ENCODE results near the gene HOXC12.

The HOXC12 gene

DNA sequence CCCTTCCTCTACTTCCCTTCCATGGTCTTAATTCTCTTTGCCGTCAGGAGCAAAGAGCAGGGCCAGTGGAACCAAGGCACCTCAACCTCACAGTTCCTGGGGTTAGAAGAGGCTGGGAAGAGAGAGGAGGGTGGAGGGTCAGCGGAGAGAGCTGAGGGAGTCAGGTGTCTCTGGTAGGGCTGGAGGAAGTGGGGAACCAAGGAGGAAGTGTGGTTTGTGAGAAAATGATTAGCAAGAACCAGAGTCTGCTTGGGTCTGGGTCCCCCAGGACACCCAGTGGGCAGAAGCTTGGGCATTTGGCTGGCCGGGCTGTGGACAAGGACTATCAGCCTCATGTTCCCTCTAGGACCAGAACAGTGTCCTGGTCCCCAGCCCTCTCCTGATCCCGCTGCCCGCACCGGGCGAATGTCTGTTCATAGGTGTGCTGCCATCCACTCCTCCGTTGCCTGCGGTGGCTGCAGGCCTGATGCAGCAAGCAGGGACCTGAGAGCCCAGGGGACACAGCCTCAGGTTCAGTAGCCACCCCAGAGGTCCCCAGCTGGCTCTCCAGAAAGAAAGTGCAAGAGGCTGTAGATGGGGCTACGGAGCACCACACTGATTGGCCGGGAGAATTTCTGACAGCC is 2.3 kb downstream of the HOXC12 start:
- no peak for DNase-seq

DNA sequence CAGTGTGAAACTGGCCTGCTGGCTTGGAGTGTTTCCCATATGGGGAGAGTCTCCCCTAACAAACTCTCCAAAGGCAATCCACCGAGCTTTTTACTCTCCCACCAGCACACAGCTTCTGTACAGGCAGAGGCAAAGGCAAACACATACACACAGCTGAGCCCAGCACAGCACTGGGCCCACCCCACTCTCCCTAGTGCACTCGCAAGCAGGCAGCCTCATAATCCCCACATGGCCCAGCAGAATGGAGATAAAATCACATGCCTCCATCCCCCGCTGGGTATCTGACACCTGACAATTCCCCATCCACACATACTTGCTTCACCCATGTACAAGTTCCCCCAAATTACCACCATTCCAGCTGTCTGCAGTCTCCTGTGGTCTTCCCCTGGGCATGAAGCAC is 3.4 kb downstream of the HOXC12 start:
- DNase-seq = no peak

DNA sequence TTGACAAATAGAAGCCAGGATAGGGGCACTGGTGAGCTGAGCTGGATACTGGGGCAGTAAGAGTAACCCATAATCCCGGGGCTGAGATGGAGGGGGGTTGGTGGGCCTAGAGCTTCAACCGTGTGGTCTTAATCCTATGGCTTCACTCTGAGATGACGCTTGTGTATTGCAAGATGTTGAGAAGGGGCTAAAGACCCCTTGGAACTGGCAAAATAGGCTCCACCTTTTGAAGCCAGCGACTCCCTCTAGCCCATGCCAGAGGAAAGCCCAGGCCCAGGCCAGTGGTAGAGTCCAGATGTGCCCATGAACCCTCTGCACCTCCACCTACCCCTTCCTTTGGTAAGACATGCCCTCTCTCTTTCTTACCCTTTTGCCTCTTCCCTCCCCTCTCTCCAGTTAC is 4.6 kb downstream of the HOXC12 start:
- no peak for DNase-seq

DNA sequence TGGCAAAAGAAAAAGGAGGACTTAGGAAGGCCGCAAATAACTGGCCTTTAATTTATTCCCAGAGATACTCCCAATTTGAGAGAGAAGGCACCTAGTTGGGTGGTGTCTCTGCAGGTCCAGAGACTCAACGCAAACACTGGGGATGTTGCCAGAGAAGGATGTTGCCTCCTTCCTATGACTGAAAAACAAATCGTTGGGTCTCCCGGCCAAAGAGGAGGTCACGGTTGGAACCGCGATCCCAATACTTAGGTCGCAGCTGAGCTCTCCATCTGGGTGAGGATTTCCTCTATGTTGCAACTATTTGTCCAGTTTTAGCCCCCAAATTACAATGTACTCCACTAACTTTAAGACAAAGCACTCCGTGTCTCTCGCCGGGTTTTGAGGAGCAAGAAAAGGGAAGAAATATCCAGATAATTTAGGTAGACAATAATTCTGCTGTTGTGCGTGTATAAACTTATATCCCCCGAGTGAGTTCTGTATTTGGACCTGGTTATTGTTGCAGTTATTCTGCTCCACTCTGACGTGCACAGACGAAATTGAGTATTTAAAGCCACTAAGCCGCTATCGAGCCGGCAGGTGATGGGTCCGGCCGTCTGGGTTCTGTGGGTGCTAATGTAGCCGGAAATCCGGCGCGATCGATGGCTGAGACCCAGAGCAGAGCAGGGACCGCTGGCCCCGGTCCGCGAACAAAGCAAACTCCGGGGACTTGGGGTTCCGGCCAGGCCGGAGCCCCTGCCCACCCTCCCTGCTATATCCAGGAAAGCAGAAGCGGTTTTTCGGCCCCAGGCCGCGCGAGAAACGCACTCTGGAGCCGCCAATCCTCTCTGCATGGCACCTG is 5.7 kb downstream of the HOXC12 start:
- DNase-seq = no peak

DNA sequence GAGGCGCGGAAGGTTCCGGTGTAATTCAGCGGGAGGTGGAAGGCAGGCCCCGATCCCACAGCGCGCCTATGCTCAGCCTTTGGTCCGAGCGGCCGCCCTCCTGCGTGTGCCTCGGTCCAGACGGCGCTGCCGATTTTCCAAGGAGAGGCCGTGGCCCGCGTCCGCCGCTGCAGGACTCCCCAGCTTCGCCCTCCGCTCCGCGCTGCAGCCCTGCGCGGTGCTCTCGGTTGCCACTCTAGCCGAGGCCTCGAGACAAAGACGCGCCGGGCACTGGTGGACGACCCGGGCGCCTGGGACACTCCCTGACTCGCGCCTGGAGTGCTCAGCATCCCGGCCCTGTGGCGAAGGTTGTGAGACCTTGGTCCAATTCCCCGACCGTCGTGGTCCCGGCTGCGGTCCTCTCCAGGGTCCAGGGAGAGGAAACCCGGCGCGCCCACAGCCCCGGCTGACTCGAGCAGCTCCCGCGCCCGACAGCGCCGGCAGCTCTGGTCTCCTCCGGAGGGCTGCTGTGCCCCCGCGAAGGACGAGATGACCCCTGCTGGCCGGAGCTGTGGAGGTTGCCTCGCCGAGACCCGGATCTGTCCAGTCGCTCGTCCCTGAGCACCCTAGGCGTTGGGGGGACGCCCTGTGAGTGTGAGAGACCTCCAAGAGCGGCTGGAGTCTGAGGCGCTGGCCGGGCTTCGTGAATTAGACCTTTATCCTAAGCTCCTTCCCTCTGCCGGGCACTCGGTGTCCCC is 6.5 kb downstream of the HOXC12 start:
- no peak for DNase-seq

DNA sequence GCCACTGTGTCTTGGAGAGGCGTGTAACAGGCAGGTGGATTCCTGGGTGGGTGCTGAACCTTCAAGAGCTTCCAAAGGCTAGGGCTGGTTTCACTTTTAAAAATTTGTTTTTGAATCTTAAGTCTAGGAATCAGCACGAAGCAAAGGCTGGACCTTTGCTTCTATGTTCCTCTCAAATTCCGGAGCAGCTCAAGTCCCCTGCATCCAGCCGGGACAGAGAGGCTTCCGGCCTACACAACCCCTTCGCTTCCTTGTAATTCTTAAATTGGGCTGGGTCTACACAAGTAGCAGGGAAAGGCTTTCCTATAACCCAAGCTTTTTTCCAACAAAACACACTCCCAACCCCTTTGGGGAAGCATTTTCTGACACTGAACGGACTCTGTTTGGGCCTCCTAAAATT is 8.3 kb downstream of the HOXC12 start:
- DNase-seq = no peak

DNA sequence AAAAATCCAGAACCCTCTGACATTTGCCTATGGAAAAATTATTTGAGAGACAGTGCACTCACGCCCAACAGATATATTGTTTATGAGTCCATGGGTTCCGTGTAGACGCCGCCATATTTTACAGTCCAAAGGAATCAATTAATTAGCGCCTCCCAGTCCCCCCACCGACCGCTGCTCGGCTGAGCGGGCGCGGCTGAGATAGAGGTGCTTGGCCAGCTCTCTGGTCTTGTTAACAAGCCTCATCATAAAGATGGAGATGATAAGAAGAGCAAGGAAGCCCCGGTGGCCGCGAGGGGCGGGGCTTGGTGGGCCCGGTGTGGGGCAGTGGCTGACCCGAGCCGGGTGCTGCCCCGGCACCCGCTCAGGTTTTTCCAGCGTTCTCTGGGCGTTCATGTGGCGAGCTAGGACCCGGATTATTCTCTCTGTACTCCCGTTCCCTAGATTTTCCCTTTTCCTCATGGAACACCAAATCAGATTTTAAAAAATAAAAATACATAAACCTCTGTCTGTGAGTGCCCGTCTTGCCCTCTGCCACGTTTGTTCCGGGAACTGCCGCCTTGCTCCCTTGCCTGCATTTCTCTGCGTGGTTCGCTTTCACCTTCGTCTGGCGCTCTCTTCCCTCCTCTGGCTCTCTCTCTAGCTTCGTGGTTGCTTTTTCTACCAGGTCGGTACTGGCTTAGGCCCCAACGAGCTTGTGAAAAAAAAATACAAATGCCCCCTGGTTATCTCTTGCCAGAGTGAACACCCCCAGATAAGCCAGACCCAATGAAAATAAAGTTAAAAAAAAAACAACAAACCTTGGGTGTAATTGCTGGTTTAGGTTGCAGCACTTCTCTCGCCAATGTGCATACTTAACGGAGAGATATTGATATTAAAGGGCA is 9.0 kb downstream of the HOXC12 start:
- DNase-seq = no peak

DNA sequence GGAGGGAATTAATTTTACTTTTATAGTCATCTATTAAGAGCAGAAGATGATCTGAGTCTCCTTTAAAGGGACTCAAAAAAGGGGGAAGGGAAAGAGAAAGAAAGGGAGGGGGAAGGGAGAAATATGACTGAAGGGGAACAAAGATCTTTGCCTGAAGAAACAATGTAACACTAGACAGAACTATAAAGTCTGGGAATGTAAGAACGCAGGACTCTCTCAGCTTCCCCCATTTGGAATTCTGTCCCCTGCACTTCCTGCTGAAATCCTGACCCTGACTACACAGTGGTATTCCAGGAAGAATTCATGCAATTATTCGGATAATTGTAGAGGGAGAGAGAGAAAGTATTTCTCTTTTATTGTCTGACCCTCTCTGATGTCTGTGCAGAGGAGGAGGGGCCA is 9.6 kb downstream of the HOXC12 start:
- DNase-seq = no peak

DNA sequence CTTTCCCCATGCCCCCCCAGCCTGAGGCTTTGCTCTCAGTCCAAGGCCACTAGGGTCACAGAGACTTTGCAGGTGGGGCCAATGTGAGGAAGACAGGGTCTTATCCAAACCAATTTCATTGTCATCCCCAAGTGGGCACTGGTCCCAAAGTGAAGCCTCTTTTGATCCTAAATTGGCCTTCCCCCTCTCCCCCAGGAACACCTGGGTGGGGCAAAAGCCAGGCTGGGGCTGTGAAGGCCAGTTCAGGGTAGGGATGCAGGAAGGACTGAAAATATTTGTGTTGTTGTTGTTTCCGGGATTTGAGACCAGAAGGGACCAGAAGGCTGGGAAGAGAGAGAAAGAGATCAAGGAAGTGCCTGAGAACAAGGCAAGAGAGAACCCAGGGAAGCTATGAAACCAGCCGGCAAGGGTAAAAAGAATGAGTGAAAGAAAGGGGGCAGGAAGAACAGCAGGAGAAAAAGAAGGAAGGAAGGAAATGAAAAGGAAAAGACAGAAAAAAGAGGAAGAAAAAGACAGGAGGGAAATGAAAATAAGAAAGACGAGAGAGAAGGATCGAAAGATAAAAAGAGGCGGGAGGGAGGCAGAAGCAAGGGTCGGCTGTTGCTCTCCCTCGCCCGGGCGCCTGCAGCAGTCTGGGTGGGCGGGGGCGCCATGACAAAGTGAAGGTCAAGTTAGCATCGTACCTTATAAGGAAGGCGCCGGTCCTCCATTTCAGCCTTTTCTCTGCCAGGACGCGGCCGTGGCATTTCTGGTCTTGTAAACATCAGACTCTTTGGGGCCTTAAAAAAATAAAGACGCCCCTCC is 10.8 kb downstream of the HOXC12 start:
- no peak for DNase-seq

DNA sequence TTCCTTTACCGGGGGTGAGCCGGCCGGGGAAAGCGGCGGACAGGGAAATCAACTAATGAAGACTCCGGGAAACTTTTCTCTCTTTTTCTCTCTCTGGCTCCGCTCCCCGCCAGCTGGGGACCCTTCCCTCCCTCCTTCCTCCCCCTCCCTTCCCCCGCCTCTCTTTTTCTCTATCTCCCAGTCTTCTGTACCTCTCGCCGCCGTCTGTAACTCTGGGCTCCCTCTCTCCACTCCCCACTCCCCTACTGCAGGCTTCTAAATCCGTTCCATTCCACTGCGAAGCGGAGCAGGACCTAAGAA is 11.3 kb downstream of the HOXC12 start:
- DNase-seq = no peak

DNA sequence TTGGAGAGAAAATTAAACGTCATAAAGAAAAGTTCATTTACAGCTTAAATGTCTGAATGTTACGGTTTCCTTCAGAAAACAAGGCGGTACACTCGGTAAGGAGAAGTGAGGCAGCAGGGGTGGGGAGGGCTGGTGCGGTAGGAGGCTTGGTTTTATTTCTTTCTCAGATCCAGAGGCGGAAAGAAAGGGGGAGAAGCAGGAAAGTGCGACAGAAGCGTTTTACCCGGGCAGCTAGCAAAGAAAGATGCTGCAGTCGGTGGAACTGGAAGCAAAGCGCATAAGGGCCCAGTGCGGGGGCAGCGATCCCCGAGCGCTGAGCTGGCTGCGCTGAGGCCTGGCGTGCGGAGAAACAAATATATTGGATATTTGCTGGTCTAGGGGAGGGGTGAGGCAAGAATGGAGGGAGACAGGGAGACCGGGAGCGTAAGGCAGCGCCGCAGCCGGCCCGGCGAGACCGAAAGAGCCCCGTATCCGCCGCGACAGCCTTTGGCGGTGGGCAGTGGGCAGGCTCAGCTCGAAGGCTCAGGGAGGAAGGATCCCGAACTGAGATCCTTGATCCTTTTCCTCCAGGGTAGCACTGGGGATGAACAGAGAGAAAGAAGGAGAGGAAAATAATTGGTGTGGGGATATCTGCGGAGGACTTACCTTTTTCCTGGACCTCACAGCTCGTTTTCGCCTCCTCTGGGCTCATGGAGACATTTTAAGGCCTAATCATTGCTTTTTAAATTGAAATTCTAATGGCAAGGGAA is 11.9 kb downstream of the HOXC12 start:
- no peak for DNase-seq

DNA sequence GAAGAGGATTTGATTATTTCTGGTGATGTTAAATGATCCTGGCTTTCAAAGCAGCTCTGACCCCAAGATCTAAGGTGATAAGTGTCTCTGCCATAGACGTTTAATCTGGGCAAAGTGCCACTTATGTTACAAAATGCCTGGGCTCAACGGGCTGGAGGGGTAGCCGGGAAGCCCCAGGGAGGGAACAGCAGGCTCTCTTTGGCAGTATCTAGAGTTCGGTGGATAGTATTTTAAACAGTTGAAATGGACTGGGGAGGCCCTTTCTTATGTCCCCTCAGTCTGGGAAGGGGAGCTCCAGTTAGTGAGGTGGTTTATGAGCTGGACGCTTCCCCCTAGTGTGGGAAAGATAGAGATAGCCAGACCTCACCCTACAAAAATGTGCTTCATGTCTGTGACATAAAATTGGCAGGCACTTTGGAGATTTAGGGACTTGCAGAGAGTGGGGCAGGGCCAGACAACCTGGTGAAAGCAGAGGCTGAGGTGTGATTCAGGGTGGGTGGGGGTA is 12.8 kb downstream of the HOXC12 start:
- no peak for DNase-seq

DNA sequence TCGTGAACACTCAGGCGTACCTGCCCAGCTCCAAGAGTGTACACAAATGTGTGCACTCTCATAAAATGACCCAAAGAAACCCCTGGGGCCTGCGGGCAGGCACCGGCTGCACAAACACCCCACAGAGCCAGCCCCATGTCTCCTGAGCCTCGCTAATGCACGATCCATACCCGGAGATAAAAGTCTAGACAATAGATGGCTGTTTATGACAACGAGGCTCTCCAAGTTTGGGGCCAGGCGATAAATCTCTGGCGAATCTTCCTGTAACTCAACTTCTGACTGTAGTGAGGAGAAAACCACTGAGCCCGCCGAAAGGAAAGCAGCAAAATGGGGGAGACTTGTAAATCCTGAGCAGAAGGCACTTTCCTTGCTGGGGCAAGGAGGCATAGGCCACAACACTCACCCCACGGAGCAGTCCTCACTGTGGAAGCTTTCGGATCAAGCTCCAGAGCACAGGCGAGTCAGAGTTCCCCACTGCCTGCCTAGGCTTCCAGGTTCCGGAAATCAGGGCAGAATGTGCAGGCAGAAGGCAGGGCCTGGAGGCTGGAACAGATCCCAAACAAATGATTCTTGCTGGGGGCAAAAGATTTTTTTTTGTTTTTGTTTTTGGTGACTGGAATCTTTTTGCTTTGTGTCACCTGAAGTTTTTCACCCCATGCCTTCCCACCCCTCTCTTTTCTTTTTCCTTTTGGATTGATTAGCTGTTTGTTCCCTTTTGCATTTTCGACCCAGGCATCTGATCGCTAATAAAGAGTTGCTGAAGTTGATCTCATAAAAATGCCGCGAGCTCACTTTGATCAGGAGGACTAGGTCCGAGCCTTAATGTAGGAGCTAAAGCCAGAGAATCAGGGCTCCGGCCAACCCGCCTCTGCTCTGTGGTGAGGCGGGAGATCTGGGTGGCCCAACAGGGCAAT is 13.8 kb downstream of the HOXC12 start:
- DNase-seq = no peak

DNA sequence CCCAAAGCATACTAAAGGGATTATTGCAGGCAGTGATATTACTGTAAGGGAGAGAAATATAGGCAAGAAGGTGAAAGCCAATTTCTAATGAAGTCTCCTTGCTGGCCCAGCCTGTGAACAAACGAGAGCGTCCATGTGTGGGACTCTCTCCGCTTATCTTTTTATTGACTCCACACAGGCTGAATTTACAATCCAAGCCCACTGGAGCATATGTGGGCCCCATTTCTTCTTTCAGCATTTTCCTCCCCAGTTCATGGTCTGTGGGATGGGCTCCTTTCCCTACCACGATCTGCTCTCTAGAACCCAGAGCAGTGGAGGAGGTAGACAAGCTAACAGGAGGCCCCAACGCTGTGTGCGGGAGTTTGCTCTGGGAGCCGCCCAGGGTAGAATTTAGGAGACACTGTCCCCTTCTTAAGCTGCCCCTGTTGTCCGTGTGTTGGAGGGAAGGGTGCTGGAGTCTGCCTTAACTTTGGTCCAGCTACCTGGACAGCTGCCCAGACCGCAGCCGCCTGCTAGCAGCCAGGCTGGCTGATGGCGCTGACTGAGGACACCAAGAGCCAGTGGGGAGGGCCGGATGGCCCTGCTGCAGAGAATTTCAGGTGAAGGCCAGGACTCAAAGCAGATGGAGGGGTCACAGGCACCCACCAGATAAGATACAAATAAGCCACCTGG is 15.0 kb downstream of the HOXC12 start:
- no peak for DNase-seq

DNA sequence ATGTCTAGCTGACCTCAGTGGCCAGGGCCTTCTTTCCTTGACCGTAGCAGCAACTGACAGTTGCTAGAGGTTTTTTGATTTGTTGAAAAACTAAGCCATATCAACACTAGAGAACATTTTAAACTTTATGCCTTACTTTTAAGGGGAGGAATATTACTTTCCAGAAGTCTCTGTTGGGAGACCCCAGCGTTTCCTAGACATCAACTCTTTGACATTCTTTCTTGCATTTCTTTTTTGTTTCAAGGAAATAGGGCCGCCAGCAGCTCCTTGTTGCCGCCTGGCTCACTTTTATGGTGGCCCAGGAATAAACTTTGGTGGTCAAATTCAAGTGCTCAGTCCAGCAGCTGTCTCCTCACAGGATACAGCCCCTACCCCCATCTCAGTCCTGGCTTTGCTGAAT is 15.7 kb downstream of the HOXC12 start:
- DNase-seq = no peak

DNA sequence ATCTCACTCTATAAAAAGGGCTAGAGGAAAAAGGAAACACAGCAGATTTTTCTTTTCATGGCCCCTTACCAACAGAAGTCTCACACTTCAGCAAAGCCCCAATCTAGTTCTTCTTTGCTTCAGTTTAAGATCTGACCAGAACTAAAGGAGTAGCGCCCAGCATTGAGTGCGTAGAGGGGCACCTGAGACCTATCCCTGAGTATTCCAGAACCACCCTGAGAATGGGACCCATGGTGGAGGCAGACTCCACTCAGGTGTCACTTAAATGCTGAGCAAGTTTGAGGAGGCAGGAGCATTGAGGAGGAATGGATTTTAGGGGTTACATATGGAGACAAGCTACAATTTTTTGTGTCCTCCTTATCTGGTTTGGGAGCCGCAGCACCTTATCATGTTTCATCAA is 16.4 kb downstream of the HOXC12 start:
- no peak for DNase-seq

DNA sequence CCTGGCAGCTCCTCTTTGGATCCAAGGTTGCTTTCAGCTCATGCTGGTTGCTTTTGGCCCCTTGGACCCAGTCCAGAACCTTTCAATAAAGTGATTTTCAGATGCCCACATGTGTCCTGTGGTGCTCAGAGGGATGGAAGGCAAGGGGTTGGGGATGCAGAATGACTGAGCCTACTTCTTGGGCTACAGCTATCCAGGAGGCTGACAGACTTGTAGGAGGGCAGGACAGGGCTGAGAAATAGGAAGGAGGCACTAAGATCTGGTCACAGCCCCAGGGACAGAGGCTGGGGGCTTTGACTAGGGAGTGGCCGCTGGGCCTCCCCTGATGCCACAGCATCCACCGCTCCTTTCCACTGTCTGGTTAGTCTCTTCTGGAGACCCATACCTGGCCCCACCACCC is 17.0 kb downstream of the HOXC12 start:
- no peak for DNase-seq

DNA sequence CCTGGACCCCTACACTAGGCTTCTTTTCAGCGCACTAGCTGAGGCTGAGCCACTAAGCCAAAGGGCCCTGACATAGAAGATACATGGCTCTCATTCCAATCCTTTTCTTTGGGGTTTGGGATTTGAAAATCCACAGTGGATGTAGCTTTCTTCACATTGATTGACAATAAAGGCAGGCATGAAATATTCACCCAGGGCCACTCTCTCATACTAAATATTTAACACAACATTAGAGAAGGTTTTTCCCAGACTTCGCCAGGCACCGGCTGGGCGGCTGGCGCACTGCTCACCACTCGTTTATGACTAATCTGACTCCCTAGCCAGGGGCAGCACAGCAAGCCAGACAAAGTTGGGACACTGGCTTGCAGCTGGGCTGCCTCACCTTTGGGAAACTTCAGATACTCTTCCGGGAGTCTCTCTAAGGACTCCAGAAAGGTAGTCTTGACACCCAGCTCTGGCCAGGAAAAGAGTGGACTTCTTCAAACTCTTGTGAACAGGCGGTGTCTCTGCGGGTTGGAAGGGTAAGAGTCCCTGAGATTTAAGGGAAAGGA is 17.5 kb downstream of the HOXC12 start:
- DNase-seq = no peak

DNA sequence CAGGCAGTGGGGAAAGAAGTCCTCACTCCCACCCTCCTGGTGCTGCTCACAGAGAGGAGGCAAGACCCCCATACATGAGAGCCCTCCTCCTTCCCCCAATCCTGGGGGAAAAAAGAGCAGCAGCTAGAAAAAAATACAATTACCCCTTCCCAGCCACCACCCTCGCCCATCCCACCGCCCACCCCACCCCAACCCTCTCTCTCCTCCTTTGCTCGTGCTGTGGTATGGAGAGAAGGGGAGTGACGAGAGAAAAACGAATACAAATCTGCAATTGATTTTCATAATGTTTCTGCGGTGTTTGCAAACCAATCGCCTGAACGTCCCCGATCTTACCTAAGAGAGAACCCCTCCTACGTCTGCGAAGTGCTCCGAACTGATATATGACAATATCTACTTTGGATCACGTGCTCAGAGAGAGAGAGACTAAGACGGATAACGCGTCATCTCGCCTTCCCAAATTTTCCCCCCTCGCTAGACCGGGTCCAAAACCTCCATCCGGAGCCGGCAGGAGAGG is 18.1 kb downstream of the HOXC12 start, which contains the start of gene HOXC11:
TSS of gene HOXC11 (plus strand) at position 405 of the 514 bp plus-strand sequence. CDS start 116 bp downstream, outside the sequence.
- no peak for DNase-seq
